Effector CD4-positive, alpha-beta T cell (primary cell): Measurements from ENCODE around the gene REEP6.

ENCODE experiments used
- DNase-seq: peaks from one replicate; pipeline ENCODE4 v3.0.0-alpha.2; 2020
- total RNA-seq: gene quantifications from one replicate; lab custom pipeline; 2026; lab: John Stamatoyannopoulos, UW

REEP6 gene
- 2.4 reads per million, percentile 7 among the genes with 10 or more reads in this experiment for total RNA-seq

DNA sequence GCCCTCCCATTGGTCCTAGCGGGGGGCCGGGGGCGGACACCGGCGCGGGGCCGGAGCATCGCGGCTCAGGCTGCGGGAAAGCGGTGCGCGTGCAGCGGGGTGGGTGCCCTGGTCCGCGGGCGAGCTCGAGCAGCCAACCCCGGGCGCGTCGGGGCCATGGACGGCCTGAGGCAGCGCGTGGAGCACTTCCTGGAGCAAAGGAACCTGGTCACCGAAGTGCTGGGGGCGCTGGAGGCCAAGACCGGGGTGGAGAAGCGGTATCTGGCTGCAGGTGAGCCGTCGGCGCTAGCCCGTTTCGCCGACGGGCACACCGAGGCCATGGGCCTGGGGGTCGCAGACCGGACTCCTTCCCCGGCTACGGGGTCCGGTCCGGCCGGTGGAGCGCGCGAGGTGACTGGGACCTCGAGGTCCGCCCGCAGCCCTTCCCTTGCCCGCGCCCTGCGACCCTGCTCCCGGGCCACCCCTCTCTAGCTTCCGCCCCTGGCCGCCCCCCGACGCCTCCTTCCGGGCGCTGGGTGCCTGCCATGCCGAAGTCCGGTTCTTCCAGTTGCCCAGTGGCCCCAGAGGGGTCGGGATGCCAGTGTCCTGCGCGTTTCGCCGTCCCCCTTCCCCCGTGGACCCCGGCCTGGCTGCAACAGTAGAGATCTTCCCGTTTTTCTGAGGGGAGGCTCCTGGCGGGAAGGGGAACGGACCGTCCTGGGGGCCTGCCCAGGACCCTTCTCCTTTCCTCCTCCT lies at the start of gene REEP6:
Gene REEP6, plus strand, starts transcription at position 68 of the 735 bp plus-strand sequence. Its CDS starts 89 bp downstream, at position 157.
- DNase-seq: no peak

DNA sequence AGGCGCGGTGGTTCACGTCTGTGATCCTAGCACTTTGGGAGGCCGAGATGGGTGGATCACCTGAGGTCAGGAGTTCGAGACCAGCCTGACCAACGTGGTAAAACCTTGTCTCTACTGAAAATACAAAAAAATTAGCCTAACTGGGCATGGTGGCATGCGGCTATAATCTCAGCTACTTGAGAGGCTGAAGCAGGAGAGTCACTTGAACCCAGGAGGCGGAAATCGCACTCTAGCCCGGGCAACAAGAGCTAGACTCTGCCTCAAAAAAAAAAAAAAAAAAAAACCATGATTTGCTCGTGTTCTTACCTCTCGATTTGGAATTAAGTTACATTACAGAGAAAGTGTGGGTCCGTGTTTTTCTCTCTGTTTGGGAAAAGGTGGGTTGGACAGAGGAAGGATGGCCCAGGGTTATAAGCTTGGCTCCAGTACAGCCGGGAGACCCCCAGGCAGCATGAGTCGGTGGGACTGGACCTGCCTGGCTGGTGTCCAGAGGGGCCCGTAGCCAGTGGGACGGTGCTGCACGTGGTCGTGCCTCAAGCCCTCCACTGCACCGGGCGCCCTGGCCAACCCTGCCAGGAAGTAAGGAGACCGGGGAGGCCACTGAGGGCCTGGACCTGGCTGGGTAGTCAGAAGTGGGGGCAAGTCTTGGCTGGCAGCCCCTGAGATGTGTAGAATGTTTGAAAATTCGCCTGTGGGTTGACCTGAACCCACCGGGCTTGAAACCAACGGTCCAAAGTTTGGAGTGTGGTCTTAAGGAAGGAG lies 49.1 kb upstream of the REEP6 start:
- DNase-seq: no peak

DNA sequence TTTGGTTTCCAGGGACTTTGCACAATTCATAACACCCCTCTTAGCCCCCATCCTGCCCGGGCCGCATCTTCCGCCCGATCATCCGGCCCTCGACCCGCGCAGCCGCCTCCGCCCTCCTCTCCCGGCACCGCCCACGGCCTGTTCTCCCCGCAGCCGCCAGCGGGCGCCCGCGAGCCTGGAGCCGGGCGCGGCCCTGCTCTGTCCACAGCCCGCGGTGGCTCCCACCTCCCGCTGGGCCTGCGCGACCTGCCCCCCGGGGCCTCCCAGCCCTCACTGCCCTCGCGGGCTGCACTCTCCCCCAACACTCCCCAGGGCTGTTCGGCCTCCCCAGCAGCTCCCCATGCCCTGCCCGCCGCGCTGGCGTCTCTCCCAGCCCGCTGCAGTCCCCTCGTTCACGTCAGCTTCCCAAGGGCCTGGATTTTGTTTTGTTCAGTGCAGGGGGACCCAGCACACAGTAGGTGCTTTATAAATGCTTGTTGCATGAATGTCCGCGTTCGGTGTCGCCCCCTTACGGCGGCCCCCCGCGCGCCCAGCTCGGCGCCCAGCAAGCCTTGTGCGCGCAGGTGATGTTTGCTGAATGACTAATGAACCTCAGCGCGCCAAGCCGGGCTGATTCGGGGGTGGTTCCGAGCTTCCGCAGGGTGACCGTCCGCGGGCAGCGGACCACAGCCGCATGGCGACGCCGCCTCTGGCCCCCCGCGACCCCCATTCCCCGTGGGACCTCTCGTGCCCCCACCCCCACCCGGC lies 45.6 kb upstream of the REEP6 start:
- peak; percentile 57 for DNase-seq

DNA sequence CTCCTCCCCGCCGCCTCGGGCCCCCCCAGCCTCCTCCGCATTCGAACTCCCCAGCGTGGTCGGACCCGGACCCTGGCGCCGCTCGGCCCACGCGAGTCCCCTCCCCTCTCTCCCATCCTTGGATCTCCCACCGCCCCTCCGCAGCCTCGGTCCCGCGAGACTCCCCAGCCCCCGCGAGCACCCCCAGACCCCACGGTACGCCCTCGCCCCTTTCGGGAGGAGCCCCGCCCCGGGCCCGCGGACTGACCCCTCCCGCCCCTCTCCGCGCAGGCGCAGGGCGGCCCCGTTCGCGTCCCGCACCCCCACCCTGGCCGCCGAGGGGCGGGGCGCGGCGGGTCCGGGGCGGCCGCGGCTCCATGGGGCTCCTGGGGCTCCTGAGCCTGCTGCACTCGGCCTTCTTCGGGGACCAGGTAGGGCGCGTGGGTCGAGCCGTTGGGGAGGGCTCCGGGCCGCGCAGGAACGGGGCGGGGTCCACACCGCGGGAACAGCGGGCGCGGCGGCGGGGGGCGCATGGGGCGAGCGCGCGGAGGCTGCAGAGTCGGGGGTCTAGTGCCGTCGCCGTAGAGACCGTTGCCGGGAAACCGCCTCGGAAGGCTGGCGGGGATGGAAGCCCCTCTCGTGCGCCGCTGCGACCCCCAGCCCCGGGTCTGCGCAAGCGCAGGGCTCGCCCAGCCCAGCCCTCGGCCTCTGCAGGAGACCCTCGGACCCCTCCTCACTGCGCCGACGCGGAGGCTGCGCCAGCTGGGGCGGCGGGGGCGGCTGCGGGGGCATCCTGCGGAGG lies 44.9 kb upstream of the REEP6 start:
- DNase-seq: no peak

DNA sequence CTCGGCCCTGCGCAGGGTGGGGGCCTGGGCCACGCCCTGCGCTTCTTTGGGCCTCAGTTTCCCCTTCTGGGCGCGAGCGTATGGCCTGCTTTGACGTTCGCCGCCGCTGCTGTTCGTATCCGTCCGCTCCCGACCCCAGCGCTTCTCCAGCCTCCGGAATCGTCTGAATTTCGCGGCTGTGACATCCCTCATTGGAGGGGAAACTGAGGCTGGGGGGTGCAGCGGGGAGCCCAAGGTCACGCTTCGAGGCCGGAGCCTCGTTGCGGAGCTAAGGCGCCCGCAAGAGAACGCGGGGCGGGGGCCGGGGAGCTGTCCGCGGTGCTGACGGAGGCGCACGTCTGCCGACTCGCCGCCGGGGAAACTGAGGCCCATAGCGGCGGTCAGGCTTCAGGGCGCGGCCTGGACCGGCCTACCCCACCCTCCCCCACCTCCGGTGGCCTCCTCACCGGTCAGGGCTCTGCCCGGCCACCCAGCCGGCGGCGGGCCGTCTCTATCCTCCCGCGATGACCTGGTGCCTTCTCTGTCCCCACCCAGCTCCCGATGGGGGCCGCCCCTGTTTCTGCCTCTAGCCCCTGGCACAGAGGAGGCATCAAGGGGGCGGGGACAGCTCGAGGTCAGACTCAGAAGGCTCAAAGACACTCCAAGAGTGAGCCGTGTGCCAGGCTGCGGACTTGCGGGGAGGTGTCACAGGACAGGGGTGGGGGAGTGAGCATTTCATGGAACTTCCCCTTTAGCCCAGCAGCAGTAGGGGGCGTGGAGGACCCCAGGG lies 44.1 kb upstream of the REEP6 start:
- peak; percentile 21 for DNase-seq

DNA sequence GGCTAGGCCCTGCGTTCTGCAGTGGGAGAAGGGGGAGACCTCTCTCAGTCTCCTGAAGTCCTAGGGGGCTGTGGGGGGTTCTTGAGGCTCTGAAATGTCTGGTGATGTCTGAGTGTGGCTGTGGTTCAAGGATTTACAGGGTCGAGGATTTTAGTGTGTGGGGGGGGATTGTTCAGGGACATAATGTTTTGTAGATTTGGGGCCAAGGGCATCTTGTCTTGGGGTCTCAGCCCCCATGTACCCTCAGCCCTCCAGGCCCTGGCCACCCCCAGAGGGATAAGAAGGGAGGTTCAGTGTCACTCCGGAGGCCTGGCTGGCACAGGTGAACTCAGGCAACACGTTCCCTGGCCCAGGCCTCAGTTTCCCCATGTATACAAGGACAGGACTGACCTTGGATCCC lies 43.5 kb upstream of the REEP6 start:
- no peak for DNase-seq

DNA sequence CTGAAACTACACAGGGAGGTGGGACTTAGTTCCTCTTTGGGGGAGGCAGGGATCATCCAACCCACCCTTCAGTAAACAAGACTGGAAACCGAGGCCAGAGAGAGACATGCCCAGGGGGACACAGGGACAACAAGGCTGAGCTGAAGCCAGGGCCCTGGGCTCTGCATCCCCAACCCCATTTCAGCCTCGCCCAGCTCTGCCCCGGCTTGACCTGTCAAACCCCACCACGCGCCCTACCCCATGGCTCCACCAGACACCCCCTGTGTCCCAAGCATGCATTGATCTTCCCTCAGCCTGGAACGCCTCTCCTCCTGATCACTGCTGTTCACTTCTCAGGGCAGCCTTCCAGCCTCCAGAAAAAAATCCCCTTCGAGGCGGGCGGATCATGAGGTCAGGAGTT lies 43.0 kb upstream of the REEP6 start:
- no peak for DNase-seq

DNA sequence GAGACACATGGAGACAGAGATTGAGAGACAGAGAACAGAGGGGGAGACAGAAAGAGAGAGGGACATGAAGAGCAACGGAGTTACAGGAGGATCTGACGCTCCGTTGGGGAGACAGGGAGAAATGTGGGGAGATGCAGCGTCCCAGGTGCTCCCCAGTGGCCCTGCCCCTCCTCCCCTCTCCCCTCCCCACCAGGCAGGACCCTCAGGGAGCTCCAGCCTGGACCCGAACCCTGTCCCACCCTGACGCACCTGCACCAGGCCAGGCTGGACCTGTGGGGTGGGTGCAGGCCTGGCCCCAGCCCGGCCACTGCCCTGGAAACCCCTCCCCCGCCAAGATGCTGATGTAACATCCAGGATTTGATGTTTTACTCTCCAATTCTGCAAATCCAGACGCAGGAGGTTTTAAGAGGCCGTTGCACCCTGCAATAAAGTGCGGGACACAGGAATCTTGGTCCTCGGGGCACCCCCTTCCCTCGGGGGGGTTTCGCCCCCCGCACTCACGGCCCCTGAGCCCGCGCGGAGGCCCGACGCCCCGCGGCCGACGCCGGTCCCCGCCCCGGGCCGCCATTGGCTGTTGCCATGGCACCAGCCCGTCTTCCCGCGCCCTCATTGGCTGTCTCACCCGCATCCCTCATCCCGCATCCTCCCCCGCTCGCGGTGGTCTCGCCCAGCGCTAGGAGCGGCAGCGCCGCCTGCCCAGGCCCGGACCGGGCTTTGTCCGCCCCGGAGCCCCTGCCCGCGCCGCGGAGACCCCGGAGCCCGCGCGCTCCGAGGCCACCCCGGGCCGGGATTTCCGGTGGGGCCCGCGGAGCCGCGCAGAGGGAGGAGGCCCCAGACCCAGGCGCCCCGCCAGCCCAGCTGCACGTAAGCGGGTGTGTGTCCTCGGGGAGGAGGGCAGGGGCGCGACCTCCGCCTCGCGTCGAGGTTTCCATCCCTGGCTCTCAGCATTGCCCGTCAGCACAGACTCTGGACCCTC lies 41.2 kb upstream of the REEP6 start, which contains the start of gene APC2:
Gene APC2, plus strand, starts transcription at position 655 of the 976 bp plus-strand sequence. CDS start 2,881 bp downstream, outside the sequence.
- no peak for DNase-seq

DNA sequence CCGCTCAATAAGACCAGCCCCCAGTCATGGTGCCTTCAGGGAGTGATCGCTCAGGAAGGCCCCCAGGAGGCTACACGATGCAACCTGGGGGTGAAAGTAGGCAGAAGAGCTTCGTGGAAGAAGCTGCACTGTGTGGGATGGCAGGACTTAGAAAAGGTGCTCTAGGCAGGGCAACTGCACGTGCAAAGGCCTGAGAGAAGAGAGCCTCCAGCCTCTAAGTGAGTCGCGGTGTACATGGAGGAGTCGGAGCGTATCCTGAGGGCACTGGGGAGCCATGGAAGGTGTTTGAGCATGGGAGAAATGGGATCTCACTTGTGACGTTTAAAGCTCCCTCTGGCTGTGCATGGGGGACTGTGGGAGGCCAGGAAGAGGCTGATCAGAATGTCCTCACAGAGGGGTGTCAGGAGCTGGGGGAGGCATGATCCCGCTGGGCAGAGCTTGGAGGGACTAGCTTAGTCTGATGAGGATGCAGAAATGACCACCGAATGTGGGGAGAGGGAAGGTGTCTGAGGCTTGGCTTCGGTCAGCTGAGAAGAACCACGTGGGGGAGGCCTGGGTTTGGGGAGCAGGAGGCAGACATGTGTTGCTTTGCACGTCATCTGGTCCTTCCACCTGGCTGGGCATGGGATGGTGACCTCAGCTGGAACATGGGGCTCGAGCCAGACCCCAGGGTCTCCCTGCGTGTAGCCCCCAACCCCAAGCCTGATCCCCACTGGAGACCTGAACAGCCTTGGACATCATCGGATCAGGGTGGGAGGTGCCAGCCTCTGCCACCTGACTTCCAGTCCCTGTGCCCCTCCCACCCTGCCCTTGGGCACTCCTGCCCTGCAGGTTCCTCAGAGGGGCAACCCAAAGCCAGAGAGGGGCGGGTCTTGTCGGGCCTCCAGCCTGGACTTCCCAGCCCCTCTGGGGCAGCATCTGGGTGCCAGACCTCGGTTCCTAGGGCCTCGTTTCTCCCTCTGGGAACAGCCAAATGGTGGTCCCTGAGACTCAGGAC lies 39.9 kb upstream of the REEP6 start:
- no peak for DNase-seq

DNA sequence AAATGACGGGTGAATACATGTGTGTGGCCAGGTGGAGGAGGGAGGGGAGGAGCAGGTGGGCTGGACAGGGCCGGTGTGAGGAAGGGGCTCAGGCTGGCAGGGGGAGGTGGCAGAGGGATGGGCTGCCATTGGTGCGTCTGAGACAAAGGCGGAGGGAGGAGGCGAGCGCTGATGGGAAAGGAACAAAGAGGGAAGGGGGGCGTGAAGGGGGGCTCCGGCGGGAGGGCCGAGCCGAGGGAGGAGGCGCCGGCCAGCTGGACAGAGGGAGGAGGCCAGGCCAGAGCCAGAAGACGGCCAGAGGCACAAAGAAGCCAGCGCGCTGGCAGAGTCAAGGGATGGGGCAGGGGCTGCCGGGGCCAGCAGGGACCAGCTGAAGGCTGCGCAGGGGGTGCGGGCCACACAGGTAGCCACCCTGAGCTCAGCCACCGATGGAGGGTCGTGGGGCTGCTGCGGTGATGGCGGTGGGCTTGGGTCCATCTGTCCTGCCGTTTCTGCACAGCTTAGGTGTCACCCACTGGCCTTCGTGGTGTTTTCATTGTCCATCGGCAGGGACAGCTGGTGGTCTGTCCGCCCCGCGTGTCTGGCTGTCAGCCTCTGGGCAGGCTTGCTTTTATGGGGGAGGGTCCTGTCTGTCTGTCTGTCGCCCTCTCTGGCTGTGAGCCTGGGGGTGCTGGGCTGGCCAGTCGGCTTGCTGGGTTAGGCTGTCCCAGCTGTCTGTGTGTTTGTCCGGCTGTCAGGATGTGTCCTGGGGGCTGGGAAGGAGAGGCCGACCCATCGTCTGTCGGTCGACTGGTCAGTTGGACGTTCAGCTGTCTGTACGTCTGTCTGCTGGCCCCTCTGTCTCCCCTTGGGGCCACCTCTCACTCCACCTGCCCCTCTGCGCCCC lies 38.8 kb upstream of the REEP6 start:
- DNase-seq: no peak

DNA sequence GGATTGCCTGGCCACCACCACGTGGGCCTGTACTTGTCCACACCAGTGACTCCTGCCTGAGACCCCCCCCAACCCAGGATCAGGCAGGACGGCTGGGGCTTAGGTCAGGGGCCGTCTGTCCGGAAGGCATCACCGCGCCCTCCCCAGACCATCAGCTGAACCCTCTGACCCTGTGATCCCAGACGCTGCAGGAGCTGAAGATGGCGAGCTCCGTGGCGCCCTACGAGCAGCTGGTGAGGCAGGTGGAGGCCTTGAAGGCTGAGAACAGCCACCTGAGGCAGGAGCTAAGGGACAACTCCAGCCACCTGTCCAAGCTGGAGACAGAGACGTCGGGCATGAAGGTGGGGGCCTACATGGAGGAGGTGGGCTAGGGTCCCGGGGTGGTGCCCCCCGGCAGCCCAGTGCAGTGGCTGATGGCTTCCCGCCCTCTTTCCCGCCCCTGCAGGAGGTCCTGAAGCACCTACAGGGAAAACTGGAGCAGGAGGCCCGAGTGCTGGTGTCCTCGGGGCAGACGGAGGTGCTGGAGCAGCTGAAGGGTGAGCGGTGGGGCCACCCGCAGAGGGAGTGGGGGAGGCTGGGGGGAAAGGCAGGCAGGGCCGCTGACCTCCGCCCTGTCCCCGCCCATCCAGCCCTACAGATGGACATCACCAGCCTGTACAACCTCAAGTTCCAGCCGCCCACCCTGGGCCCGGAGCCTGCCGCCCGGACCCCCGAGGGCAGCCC lies 38.0 kb upstream of the REEP6 start:
- no peak for DNase-seq

DNA sequence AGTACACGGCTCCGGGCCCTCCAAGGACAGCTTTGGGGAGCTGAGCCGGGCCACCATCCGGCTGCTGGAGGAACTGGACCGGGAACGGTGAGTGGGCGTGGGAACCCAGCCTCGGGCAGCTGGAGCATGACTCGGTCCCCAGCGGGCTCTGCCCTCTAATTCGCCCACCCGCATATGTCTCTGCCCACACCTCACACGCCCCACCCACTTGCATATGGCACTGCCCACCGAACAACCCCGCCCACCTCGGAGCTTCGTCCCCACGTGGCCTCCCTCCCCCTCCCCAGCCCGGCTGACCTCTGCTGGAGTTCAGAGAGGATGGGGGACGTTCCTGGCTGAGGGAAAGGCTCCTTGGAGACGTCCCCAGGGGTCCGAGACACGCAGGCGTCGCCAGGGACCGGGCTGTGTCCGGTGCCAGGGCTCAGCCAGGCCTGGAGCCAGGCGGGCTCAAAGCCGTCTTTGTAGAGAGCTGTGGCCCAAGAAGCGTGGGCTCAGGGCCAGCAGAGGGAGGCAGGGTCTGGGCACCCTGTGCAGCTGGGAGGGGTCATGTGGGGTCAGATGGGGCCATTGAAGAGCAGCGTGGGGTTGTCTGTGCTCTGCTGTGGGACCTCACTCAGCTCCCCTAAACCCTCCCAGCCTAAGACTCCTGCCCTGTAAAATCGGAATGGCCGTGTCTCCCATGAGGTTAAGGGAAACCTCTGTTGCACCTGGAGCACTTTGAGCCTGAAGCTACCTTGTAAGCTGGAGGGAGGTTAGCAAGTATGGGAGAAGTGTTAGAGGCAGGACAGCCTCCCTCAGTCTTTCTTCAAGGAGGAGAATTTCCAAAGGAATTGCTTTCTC lies 37.2 kb upstream of the REEP6 start:
- DNase-seq: no peak

DNA sequence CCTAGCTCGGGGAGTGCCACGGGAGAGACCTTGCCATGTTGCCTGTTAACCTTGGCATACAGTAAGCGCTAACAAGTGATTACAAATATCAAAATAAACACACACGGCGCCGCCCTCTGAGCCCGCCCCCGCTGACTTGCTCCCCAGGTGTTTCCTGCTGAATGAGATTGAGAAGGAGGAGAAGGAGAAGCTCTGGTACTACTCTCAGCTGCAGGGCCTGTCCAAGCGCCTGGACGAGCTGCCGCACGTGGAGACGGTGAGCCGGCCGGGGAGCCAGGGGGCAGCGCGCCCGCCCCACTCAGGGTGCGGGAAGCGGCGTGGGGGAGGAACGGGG lies 36.0 kb upstream of the REEP6 start:
- no peak for DNase-seq

DNA sequence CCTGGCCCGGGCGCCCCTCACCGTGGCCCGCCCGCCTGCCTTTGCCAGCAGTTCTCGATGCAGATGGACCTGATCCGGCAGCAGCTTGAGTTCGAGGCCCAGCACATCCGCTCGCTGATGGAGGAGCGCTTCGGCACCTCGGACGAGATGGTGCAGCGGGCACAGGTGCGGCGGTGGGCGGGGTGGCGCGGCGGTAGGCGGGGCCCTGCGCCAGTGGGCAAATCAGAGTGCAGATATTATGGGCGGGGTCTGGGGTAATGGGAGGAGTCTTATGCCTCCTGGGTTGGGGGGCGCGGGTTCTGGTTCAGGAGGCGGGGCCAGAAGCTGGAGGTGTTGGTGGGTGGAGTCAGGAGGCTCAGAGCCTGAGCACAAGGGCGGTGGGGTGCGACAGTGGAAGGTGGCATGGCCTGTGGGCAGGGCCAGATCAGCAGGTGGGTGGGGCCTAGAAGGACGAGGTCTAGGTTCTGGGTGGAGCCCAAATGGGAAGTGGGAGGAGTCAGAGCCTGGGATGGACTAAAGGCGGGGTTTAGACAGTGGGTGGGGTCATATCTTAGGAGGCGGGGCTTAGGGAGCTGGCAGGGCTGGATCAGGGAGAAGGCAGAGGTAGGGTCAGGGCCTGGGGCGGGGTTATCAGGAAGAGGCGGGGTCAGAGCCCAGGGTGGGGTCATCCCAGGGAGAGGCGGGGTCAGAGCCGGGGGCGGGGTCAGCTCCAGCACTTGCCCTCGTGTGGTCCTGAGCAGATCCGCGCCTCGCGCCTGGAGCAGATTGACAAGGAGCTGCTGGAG lies 35.5 kb upstream of the REEP6 start:
- DNase-seq: peak; percentile 30

DNA sequence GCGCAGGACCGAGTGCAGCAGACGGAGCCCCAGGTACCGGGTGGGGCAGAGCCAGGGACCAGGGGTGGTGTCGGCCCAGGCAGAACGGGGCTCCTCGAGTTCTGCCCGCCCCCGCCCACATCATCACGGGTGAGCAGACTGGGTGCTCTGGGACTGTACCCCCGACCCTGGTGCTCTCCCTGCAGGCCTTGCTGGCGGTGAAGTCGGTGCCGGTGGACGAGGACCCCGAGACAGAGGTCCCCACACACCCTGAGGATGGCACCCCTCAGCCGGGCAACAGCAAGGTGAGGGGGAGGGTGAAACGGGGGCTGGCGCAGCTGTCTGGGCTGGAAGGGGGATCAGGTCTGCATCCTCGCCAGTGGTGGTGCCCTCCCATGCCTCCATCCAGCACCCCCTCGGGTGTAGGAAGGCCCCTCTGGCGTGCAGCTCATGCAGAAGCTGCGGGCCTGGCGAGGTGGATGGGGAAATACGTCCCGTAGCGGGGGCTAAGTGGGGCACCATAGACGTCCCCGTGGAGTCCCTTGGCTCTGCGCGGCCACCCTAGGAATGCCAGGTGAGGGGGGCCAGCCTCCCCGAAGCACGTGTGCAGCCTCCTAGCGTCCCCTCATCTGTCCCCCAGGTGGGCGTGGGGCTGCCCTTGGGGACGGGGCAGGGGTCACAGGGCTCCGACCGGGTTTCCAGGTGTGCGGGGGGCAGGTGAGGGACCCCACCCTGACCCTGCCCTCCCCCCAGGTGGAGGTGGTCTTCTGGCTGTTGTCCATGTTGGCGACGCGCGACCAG lies 34.7 kb upstream of the REEP6 start:
- no peak for DNase-seq
